C4-2B (cell line): Measurements from ENCODE around the gene PIK3CD.

Experiments used
- ZFX ChIP-seq: fragments of 450-650 bp; IDR thresholded peaks from 2 replicates; pipeline ENCODE4 v1.6.1; 2017
- TF ChIP-seq, protein P1 (sequence below): fragments of 450-650 bp; conservative IDR thresholded peaks from 2 replicates; pipeline ENCODE4 v1.5.1; 2017; ENCODE audit warnings: mild to moderate bottlenecking

DNA sequence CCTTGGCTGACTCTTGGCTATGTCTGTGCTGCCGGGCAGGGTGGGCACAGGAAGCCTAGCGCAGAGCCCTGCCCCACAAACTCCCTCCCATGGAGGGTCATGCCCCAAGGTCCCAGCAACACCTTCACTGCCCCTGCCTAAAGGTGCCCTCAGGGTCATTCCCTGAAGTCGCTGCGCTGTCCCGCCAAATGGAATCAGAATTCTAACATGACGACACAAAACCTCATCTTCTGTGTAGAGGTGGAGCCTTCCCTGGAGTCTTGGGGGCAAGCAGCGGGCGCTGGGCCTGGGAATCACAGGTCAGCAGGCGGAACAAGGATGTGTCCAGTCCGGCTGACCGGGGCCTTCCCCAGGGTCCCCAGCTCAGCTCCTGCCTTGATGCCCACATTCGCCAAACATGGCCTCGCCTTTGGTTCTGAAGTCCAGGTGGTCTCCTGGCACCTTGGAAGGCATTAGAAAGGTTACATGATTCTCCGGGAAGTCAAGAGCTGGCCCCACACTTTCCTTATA lies 45.5 kb upstream of the PIK3CD start:
- TF ChIP-seq, protein P1, sequence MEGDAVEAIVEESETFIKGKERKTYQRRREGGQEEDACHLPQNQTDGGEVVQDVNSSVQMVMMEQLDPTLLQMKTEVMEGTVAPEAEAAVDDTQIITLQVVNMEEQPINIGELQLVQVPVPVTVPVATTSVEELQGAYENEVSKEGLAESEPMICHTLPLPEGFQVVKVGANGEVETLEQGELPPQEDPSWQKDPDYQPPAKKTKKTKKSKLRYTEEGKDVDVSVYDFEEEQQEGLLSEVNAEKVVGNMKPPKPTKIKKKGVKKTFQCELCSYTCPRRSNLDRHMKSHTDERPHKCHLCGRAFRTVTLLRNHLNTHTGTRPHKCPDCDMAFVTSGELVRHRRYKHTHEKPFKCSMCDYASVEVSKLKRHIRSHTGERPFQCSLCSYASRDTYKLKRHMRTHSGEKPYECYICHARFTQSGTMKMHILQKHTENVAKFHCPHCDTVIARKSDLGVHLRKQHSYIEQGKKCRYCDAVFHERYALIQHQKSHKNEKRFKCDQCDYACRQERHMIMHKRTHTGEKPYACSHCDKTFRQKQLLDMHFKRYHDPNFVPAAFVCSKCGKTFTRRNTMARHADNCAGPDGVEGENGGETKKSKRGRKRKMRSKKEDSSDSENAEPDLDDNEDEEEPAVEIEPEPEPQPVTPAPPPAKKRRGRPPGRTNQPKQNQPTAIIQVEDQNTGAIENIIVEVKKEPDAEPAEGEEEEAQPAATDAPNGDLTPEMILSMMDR: no peak
- no peak for TF ChIP-seq ZFX
